Measurements from ENCODE around the gene PALD1.

PALD1 gene

DNA sequence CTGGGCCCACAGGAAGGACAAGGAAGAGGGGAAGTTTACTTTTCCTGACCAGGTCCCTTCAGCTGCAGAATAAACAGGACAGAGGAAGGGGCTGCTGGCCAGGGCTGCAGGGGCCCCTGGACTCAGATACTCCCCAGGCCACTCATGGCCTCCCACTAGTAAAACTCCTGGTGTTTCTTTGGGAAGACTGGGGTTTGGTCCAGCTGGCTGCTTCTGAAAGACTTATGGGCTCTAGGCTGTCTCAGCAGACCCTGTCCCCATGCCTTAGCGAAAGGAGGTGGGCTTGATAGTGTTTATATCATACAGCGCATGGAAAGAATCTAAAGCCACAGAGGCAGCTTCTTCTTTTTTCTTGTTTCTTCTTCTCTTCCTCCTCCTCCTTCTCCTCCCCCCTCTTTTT lies 56.4 kb downstream of the PALD1 start:
- Histone ChIP-seq H3K36me3 (ENCODE audit: control insufficient read depth, insufficient read depth, low read length) (peaks cover 15% of the 10 kb centered on the region), H3K4me3 (ENCODE audit: low read depth, low read length) (no peak overlapping the region), H3K9ac (ENCODE audit: low read depth, low read length) (no peak overlapping the region), H3K9me3 (ENCODE audit: control insufficient read depth, insufficient read depth, low read length) (no peaks in the 10 kb centered on the region), H3K27me3 (ENCODE audit: control insufficient read depth, insufficient read depth, low read length) (no peaks in the 10 kb centered on the region), H3K4me1 (ENCODE audit: control insufficient read depth, insufficient read depth, low read length) (peaks cover 4% of the 10 kb centered on the region)

- H3K4me3 ChIP-seq (ENCODE audit: low read depth, low read length) = no peak overlapping the region
- H3K9ac ChIP-seq (ENCODE audit: low read depth, low read length) = no peak overlapping the region
- no peaks in the 10 kb centered on the region for H3K27me3 ChIP-seq (ENCODE audit: control insufficient read depth, insufficient read depth, low read length)
- H3K36me3 ChIP-seq (ENCODE audit: control insufficient read depth, insufficient read depth, low read length) = peaks cover 15% of the 10 kb centered on the region
- H3K4me1 ChIP-seq (ENCODE audit: control insufficient read depth, insufficient read depth, low read length) = peaks cover 4% of the 10 kb centered on the region
- H3K9me3 ChIP-seq (ENCODE audit: control insufficient read depth, insufficient read depth, low read length) = no peaks in the 10 kb centered on the region
Measured at GRCh38 chr10:70535451-70535850, 56.9 kb downstream of the PALD1 start.

DNA sequence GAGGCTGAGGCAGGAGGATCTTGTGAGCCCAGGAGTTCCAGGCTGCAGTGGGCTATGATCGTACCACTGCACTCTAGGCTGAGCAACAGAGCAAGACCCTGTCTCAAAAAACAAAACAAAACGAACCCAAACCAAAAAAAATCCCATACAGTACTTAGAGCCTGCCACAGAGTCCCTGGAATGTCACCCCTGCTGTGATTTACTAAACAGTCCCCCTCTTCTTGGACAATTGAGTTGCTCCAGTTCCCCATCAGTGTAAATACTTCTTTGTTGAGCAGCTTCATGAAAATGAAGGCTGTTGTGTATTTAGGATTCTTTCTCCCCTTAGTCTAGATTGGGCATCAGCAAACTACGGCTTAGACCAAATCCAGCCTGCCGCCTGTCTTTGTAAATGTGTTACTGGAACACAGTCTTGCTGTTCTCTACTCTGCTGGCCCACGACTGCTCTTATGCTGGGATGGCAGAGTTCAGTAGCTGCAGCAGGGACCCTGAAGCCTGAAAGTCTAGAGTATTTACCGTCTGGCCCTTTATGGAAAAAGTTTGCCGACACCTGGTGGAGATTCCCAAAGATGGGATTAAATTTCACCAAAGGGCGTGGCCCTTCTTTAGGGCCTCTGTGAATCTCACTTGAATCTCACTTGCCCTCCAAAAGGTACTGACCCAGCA lies 57.8 kb downstream of the PALD1 start:
- Histone ChIP-seq H3K4me1 (ENCODE audit: control insufficient read depth, insufficient read depth, low read length) (peaks cover 4% of the 10 kb centered on the region), H3K27me3 (ENCODE audit: control insufficient read depth, insufficient read depth, low read length) (no peaks in the 10 kb centered on the region), H3K36me3 (ENCODE audit: control insufficient read depth, insufficient read depth, low read length) (peaks cover 17% of the 10 kb centered on the region), H3K9me3 (ENCODE audit: control insufficient read depth, insufficient read depth, low read length) (no peaks in the 10 kb centered on the region), H3K9ac (ENCODE audit: low read depth, low read length) (no peak overlapping the region), H3K4me3 (ENCODE audit: low read depth, low read length) (no peak overlapping the region)

- no peaks in the 10 kb centered on the region for H3K9me3 ChIP-seq (ENCODE audit: control insufficient read depth, insufficient read depth, low read length)
- no peak overlapping the region for H3K9ac ChIP-seq (ENCODE audit: low read depth, low read length)
- peaks cover 4% of the 10 kb centered on the region for H3K4me1 ChIP-seq (ENCODE audit: control insufficient read depth, insufficient read depth, low read length)
- peaks cover 20% of the 10 kb centered on the region for H3K36me3 ChIP-seq (ENCODE audit: control insufficient read depth, insufficient read depth, low read length)
- no peaks in the 10 kb centered on the region for H3K27me3 ChIP-seq (ENCODE audit: control insufficient read depth, insufficient read depth, low read length)
- no peak overlapping the region for H3K4me3 ChIP-seq (ENCODE audit: low read depth, low read length)
Measured at GRCh38 chr10:70537398-70538194, 59.0 kb downstream of the PALD1 start.

DNA sequence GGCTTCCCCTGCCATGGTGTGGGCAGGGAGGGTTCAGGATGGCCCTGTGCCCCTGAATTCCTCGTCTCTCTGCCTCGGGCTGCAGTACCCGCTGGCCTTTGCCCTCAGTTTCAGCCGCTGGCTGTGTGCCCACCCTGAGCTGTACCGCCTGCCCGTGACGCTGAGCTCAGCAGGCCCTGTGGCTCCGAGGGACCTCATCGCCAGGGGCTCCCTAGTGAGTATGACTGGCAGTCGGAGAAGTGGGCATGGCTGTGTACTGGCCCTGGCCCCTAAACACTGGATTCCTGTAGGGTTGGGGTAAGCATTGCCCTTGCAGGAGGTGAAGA lies 59.6 kb downstream of the PALD1 start:
- H3K4me1 ChIP-seq (ENCODE audit: control insufficient read depth, insufficient read depth, low read length) = peaks cover 4% of the 10 kb centered on the region
- no peaks in the 10 kb centered on the region for H3K27me3 ChIP-seq (ENCODE audit: control insufficient read depth, insufficient read depth, low read length)
- H3K9ac ChIP-seq (ENCODE audit: low read depth, low read length) = no peak overlapping the region
- no peak overlapping the region for H3K4me3 ChIP-seq (ENCODE audit: low read depth, low read length)
- H3K9me3 ChIP-seq (ENCODE audit: control insufficient read depth, insufficient read depth, low read length) = no peaks in the 10 kb centered on the region
- peaks cover 18% of the 10 kb centered on the region for H3K36me3 ChIP-seq (ENCODE audit: control insufficient read depth, insufficient read depth, low read length)

DNA sequence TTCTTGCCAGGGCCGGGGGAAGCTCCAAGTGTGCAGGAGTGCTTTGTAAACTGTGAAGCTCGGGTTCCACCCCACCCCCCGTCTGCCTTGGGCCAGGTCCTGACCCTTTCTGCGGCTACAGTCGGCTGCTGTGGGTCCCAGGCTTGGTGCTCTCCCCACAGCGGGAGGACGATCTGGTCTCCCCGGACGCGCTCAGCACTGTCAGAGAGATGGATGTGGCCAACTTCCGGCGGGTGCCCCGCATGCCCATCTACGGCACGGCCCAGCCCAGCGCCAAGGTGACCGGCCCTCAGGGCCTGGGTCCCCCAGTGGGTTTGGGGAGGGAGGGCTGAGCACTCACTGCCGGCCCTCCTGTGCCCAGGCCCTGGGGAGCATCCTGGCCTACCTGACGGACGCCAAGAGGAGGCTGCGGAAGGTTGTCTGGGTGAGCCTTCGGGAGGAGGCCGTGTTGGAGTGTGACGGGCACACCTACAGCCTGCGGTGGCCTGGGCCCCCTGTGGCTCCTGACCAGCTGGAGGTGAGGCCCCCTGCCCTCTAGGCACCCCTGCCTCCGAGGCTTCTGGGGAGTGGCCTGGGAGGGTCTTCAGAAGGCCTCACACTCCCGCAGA lies 60.3 kb downstream of the PALD1 start:
- Histone ChIP-seq H3K9me3 (ENCODE audit: control insufficient read depth, insufficient read depth, low read length) (no peaks in the 10 kb centered on the region), H3K4me3 (ENCODE audit: low read depth, low read length) (no peak overlapping the region), H3K4me1 (ENCODE audit: control insufficient read depth, insufficient read depth, low read length) (peaks cover 4% of the 10 kb centered on the region), H3K9ac (ENCODE audit: low read depth, low read length) (no peak overlapping the region), H3K27me3 (ENCODE audit: control insufficient read depth, insufficient read depth, low read length) (no peaks in the 10 kb centered on the region), H3K36me3 (ENCODE audit: control insufficient read depth, insufficient read depth, low read length) (peaks cover 18% of the 10 kb centered on the region)

DNA sequence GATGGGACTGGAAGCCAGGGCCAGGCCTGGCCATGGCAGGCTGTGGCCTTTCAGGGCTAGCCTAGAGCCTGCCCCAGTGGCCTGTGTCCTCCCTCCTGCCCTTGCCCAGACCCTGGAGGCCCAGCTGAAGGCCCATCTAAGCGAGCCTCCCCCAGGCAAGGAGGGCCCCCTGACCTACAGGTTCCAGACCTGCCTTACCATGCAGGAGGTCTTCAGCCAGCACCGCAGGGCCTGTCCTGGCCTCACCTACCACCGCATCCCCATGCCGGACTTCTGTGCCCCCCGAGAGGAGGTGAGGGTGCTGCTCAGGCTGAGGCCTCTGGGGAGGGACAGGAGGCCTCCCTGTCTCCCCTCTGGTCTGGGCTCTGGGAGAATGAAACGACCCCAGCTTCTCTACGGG lies 60.9 kb downstream of the PALD1 start:
- Histone ChIP-seq H3K9ac (ENCODE audit: low read depth, low read length) (no peak overlapping the region), H3K36me3 (ENCODE audit: control insufficient read depth, insufficient read depth, low read length) (peaks cover 14% of the 10 kb centered on the region), H3K9me3 (ENCODE audit: control insufficient read depth, insufficient read depth, low read length) (no peaks in the 10 kb centered on the region)

DNA sequence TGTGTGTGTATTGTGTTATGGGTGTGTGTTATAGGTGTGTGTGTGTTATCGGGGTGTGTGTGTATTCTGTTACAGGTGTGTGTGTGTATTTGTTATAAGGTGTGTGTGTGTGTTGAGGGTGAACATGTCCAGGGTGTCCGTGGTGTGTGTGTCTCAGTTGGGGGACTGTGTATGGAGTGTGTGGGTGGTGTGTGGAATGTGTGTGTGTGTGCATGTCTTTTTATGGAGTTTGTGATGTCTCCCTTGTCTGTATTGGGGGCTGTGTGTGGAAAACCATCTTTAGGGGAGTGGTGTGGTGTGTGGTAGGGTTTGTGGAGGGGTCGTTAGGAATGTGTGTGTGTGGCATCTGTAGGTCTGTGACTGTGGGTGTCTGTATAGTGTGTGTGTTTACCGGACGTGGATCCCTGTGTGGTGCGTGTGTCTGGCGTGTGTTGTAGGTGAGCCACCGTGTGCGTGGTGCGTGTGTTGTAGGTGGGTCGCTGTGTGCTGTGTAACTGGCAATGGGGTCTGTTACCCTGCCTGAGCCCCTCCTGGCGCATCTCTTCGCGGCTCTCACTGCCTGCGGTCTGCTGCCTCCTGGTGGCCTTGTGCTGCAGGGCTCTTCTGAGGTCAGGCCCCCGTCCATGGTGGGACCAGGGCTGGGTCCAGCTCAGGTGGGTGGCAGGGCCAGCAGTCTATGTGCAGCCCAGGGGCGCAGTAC lies 61.7 kb downstream of the PALD1 start:
- Histone ChIP-seq H3K4me1 (ENCODE audit: control insufficient read depth, insufficient read depth, low read length) (peaks cover 4% of the 10 kb centered on the region), H3K4me3 (ENCODE audit: low read depth, low read length) (no peak overlapping the region), H3K27me3 (ENCODE audit: control insufficient read depth, insufficient read depth, low read length) (no peaks in the 10 kb centered on the region), H3K9me3 (ENCODE audit: control insufficient read depth, insufficient read depth, low read length) (no peaks in the 10 kb centered on the region), H3K9ac (ENCODE audit: low read depth, low read length) (no peak overlapping the region), H3K36me3 (ENCODE audit: control insufficient read depth, insufficient read depth, low read length) (peaks cover 8% of the 10 kb centered on the region)

More for the DNA sequence above, 60.9 kb downstream of the PALD1 start:
- H3K4me3 ChIP-seq (ENCODE audit: low read depth, low read length) = no peak overlapping the region
- H3K4me1 ChIP-seq (ENCODE audit: control insufficient read depth, insufficient read depth, low read length) = peaks cover 4% of the 10 kb centered on the region
- no peaks in the 10 kb centered on the region for H3K27me3 ChIP-seq (ENCODE audit: control insufficient read depth, insufficient read depth, low read length)

DNA sequence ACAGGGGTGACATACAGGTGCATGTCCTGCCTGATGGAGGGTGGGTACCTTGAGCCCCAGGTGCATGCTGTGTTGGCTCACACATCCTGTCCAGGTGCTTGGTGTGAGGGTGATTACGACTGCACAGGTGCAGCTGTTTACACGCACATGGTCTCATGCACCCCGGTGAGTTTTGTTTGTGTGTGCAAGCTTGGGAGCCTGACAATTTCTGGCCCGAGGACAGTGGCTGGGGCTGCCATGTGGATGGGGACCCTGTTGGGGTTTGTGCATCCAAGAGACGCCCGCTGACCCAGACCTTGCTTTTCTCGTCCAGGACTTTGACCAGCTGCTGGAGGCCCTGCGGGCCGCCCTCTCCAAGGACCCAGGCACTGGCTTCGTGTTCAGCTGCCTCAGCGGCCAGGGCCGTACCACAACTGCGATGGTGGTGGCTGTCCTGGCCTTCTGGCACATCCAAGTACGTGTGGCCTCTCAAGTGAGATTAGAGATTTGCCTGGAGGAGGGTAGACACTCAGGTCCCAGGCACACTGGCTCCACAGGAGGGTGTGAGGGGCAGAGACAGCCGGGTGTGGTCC lies 62.3 kb downstream of the PALD1 start:
- Histone ChIP-seq H3K36me3 (ENCODE audit: control insufficient read depth, insufficient read depth, low read length) (peaks cover 8% of the 10 kb centered on the region), H3K27me3 (ENCODE audit: control insufficient read depth, insufficient read depth, low read length) (no peaks in the 10 kb centered on the region), H3K4me3 (ENCODE audit: low read depth, low read length) (no peak overlapping the region), H3K9me3 (ENCODE audit: control insufficient read depth, insufficient read depth, low read length) (no peaks in the 10 kb centered on the region), H3K9ac (ENCODE audit: low read depth, low read length) (no peak overlapping the region), H3K4me1 (ENCODE audit: control insufficient read depth, insufficient read depth, low read length) (peaks cover 4% of the 10 kb centered on the region)

DNA sequence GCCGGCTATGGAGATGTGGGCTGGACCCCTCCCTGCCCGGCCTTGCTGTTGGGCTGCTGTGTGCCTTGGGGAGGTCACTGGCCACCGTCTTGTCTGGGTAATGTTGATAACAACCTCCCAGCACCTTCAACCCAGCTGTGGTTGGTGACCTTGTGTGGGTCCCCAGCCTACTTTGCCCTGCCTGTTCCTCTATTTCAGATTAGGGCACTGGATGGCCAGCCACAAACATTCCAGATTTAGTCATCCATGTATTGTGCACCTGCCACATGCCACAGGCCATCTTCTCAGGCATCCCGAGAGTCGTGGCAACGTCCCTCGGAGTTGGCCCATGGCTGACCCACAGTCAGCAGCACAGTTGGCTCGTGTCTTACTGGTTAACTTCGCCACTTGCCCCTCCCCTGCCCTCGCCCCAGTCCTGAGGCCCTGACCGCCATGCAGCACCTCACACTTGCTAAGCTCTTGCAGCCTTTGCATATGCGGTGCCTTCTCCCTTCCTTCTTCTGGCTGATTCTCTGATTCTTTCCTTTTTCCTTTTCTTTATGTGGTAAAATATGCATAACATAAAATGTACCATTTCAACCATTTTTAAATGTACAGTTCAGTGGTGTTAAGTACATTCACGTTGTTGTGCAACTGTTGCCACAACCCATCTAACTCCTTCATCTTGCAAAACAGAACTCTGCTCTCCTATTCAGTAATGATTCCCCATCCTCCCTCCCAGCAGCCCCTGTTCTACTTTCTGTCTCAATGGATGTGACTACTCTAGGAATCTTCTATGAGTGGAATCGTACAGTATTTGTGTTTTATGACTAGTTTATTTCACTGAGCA lies 63.4 kb downstream of the PALD1 start:
- Histone ChIP-seq H3K27me3 (ENCODE audit: control insufficient read depth, insufficient read depth, low read length) (no peaks in the 10 kb centered on the region), H3K9ac (ENCODE audit: low read depth, low read length) (no peak overlapping the region), H3K36me3 (ENCODE audit: control insufficient read depth, insufficient read depth, low read length) (peaks cover 8% of the 10 kb centered on the region), H3K9me3 (ENCODE audit: control insufficient read depth, insufficient read depth, low read length) (no peaks in the 10 kb centered on the region), H3K4me1 (ENCODE audit: control insufficient read depth, insufficient read depth, low read length) (peaks cover 2% of the 10 kb centered on the region), H3K4me3 (ENCODE audit: low read depth, low read length) (no peak overlapping the region)

GRCh38 chr10:70542565-70542938 lies 64.0 kb downstream of the PALD1 start:
- Histone ChIP-seq H3K4me3 (ENCODE audit: low read depth, low read length) (no peak overlapping the region), H3K4me1 (ENCODE audit: control insufficient read depth, insufficient read depth, low read length) (peaks cover under 1% of the 10 kb centered on the region), H3K9me3 (ENCODE audit: control insufficient read depth, insufficient read depth, low read length) (no peaks in the 10 kb centered on the region), H3K36me3 (ENCODE audit: control insufficient read depth, insufficient read depth, low read length) (peaks cover 8% of the 10 kb centered on the region), H3K9ac (ENCODE audit: low read depth, low read length) (no peak overlapping the region), H3K27me3 (ENCODE audit: control insufficient read depth, insufficient read depth, low read length) (no peaks in the 10 kb centered on the region)

Measured in iPS-15b (cell line).